ENCODE measurements around the gene CENATAC. TPM values are rescaled to one million over a fixed set of nuclear protein-coding genes. Genes with fewer than 3 reads are reported as not detected.
"Not testable (repeated sequence)": the region's sequence is repeated elsewhere in the genome, so short reads cannot be mapped to it uniquely, and the experiment has no call there.

Gene CENATAC
- total and polyA plus RNA-seq, 2 donors (not counting 1 experiment from before 2014, with no cell fraction given), result 10.1 to 21.5 TPM

- no peaks in the 10 kb centered on the region for H4K20me1 ChIP-seq (ENCODE audit: control insufficient read depth, extremely low read depth, insufficient read depth, low read length)
- no peaks in the 10 kb centered on the region for H3K9me3 ChIP-seq (ENCODE audit: control insufficient read depth, insufficient read depth, low read depth, low read length)
- no peak overlapping the region for H2AFZ ChIP-seq (ENCODE audit: low read length)
- no peak for DNase-seq (ENCODE audit: low read depth in 2 of 2)
- TF ChIP-seq CTCF (conservative IDR thresholded peaks at IDR 0.05 in 1 of 2, IDR thresholded peaks at IDR 0.05 in 1 of 2; ENCODE audit: low read depth in 1 of 2, low read length in 2 of 2) (no peak), EZH2 (IDR thresholded peaks at IDR 0.05; ENCODE audit: low read length, missing control alignments) (no peak)
- H3K9ac ChIP-seq (ENCODE audit: insufficient read depth, low read length), result no peak overlapping the region
- no peak overlapping the region for H3K27ac ChIP-seq (ENCODE audit: insufficient read depth, low read length)
- peaks cover 22% of the 10 kb centered on the region for H3K27me3 ChIP-seq (ENCODE audit: control insufficient read depth, insufficient read depth, low read length)
- no peaks in the 10 kb centered on the region for H3K4me1 ChIP-seq (ENCODE audit: control insufficient read depth, extremely low read depth, insufficient read depth, low read length)
- H3K79me2 ChIP-seq (ENCODE audit: control insufficient read depth, insufficient read depth, low read length), result no peaks in the 10 kb centered on the region
- no peak overlapping the region for H3K4me3 ChIP-seq (replicated peaks in 1 of 4; ENCODE audit: control extremely low read depth in 1 of 4, insufficient read depth in 1 of 4, low read depth in 3 of 4, low read length in 4 of 4)
- no peak overlapping the region for H3K4me2 ChIP-seq (ENCODE audit: extremely low read depth, insufficient read depth, low read length)
- H3K36me3 ChIP-seq (ENCODE audit: control insufficient read depth, insufficient read depth, low read length), result no peaks in the 10 kb centered on the region
Measured at GRCh38 chr11:118961591-118961990, 36.3 kb upstream of the CENATAC start.

DNA sequence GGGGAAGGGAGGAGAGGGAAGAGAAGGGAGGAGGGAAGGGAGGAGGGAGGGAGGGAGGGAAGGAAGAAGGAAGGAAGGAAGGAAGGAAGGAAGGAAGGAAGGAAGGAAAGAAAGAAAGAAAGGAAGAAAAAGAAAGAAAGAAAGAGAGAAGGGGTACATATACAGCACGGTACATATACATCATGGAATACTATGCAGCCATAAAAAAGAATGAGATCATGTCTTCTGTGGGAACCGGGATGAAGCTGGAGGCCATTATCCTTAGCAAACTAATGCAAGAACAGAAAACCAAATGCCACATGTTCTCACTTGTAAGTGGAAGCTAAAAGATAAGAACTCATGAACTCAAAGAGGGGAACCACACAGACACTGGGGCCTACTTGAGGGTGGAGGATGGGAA is 28.4 kb upstream of the CENATAC start:
- H3K27me3 ChIP-seq (ENCODE audit: control insufficient read depth, insufficient read depth, low read length); H3K4me1 ChIP-seq (ENCODE audit: control insufficient read depth, extremely low read depth, insufficient read depth, low read length); H3K9me3 ChIP-seq (ENCODE audit: control insufficient read depth, insufficient read depth, low read depth, low read length): not testable (repeated sequence)

DNA sequence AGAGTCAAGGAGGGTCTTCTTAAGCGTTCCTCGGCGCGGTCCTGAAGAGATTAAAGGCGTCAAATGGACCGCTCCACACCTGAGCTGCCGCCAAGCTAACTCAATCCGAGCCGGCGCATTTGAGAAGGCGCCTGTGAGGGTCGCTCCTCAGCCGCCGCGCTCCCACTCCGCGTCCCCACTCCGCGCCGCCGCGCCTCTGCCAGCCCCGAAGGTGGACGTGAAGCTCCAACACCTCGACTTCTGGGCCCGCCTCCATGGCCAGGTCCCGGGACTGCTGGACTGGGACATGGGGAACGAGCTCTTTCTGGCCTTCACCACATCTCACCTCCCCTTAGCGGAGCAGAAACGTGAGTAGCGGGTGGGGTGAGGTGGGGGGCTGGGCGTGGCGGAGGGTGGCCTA is 26.3 kb upstream of the CENATAC start, which contains the start of gene FOXR1:
TSS of gene FOXR1 (plus strand) at position 116 of the 400 bp plus-strand sequence. CDS start at position 287, 171 bp downstream.
- no peaks in the 10 kb centered on the region for H3K36me3 ChIP-seq (ENCODE audit: control insufficient read depth, insufficient read depth, low read length)
- TF ChIP-seq EZH2 (IDR thresholded peaks at IDR 0.05; ENCODE audit: low read length, missing control alignments) (no peak), CTCF (conservative IDR thresholded peaks at IDR 0.05 in 1 of 2, IDR thresholded peaks at IDR 0.05 in 1 of 2; ENCODE audit: low read depth in 1 of 2, low read length in 2 of 2) (no peak)
- DNase-seq (ENCODE audit: low read depth in 2 of 2), result no peak
- H3K4me2 ChIP-seq (ENCODE audit: extremely low read depth, insufficient read depth, low read length), result no peak within 1 kb of the TSS
- no peaks in the 10 kb centered on the region for H3K4me1 ChIP-seq (ENCODE audit: control insufficient read depth, extremely low read depth, insufficient read depth, low read length)
- H3K27ac ChIP-seq (ENCODE audit: insufficient read depth, low read length), result no peak within 1 kb of the TSS
- no peak within 1 kb of the TSS for H3K9ac ChIP-seq (ENCODE audit: insufficient read depth, low read length)
- no peak within 1 kb of the TSS for H3K4me3 ChIP-seq (replicated peaks in 1 of 4; ENCODE audit: control extremely low read depth in 1 of 4, insufficient read depth in 1 of 4, low read depth in 3 of 4, low read length in 4 of 4)
- no peaks in the 10 kb centered on the region for H3K9me3 ChIP-seq (ENCODE audit: control insufficient read depth, insufficient read depth, low read depth, low read length)
- no peak within 1 kb of the TSS for H2AFZ ChIP-seq (ENCODE audit: low read length)
- no peaks in the 10 kb centered on the region for H4K20me1 ChIP-seq (ENCODE audit: control insufficient read depth, extremely low read depth, insufficient read depth, low read length)
- H3K79me2 ChIP-seq (ENCODE audit: control insufficient read depth, insufficient read depth, low read length), result no peaks in the 10 kb centered on the region
- H3K27me3 ChIP-seq (ENCODE audit: control insufficient read depth, insufficient read depth, low read length), result no peaks in the 10 kb centered on the region

More for the DNA sequence above, 28.4 kb upstream of the CENATAC start:
- not testable (repeated sequence) for H3K79me2 ChIP-seq (ENCODE audit: control insufficient read depth, insufficient read depth, low read length); H3K9ac ChIP-seq (ENCODE audit: insufficient read depth, low read length); H3K4me3 ChIP-seq (replicated peaks in 1 of 4; ENCODE audit: control extremely low read depth in 1 of 4, insufficient read depth in 1 of 4, low read depth in 3 of 4, low read length in 4 of 4); H3K4me2 ChIP-seq (ENCODE audit: extremely low read depth, insufficient read depth, low read length); H4K20me1 ChIP-seq (ENCODE audit: control insufficient read depth, extremely low read depth, insufficient read depth, low read length); H3K27ac ChIP-seq (ENCODE audit: insufficient read depth, low read length); H2AFZ ChIP-seq (ENCODE audit: low read length); H3K36me3 ChIP-seq (ENCODE audit: control insufficient read depth, insufficient read depth, low read length); DNase-seq (ENCODE audit: low read depth in 2 of 2)
